HG03457 (cell line): Measurements from ENCODE around the gene MPZL2.

Experiments
- ATAC-seq: cut with Tn5 transposase; IDR thresholded peaks from one replicate; pipeline ENCODE4 v1.9.1; 2021; ENCODE audit warnings: moderate number of reproducible peaks; ENCODE audit not compliant: unreplicated experiment

MPZL2 gene

GRCh38 chr11:118223570-118223969 lies 40.5 kb downstream of the MPZL2 start:
- ATAC-seq, result no peak

- ATAC-seq, result no peak
These were observed 41.7 kb downstream of the MPZL2 start for GRCh38 chr11:118222437-118222836.

- no peak for ATAC-seq
These were observed 42.7 kb downstream of the MPZL2 start for GRCh38 chr11:118221419-118221818.

GRCh38 chr11:118219732-118220131 lies 44.4 kb downstream of the MPZL2 start:
- no peak for ATAC-seq

- no peak for ATAC-seq
These were observed 44.9 kb downstream of the MPZL2 start for GRCh38 chr11:118219244-118219643.

- no peak for ATAC-seq
These were observed 46.5 kb downstream of the MPZL2 start for GRCh38 chr11:118217575-118217974.

- no peak for ATAC-seq
These were observed 47.2 kb downstream of the MPZL2 start for GRCh38 chr11:118216621-118217481.

- ATAC-seq, result no peak
These were observed 48.3 kb downstream of the MPZL2 start for GRCh38 chr11:118215765-118216164.

GRCh38 chr11:118215262-118215661 lies 48.8 kb downstream of the MPZL2 start:
- ATAC-seq, result no peak

GRCh38 chr11:118214210-118214914 lies 49.7 kb downstream of the MPZL2 start:
- ATAC-seq, result no peak

- no peak for ATAC-seq
These were observed 50.3 kb downstream of the MPZL2 start for GRCh38 chr11:118213781-118214180.

GRCh38 chr11:118213201-118213600 lies 50.9 kb downstream of the MPZL2 start:
- ATAC-seq, result no peak

GRCh38 chr11:118212781-118213191 lies 51.3 kb downstream of the MPZL2 start:
- no peak for ATAC-seq

GRCh38 chr11:118212131-118212725 lies 51.9 kb downstream of the MPZL2 start:
- no peak for ATAC-seq

- ATAC-seq, result no peak
These were observed 53.1 kb downstream of the MPZL2 start for GRCh38 chr11:118211006-118211405.

GRCh38 chr11:118210323-118210722 lies 53.8 kb downstream of the MPZL2 start:
- ATAC-seq, result no peak

- no peak for ATAC-seq
These were observed 55.1 kb downstream of the MPZL2 start for GRCh38 chr11:118209033-118209432.

GRCh38 chr11:118207079-118207478 lies 57.0 kb downstream of the MPZL2 start:
- no peak for ATAC-seq

- ATAC-seq, result no peak
These were observed 57.6 kb downstream of the MPZL2 start for GRCh38 chr11:118206391-118207031.

- no peak for ATAC-seq
These were observed 58.3 kb downstream of the MPZL2 start for GRCh38 chr11:118205606-118206378.
